ENCODE measurements around the gene RPL13A.

DNA sequence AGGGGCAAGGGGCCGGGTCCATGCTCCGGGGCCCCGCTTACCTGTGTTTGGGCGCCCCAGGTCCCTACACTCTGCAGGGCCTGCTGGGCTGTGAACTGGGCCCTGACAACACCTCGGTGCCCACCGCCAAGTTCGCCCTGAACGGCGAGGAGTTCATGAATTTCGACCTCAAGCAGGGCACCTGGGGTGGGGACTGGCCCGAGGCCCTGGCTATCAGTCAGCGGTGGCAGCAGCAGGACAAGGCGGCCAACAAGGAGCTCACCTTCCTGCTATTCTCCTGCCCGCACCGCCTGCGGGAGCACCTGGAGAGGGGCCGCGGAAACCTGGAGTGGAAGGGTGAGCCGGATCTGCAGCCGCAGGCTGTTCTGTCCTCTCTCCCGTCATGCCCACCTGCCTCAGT lies 26.7 kb downstream of the RPL13A start:
- TF ChIP-seq, protein P1, sequence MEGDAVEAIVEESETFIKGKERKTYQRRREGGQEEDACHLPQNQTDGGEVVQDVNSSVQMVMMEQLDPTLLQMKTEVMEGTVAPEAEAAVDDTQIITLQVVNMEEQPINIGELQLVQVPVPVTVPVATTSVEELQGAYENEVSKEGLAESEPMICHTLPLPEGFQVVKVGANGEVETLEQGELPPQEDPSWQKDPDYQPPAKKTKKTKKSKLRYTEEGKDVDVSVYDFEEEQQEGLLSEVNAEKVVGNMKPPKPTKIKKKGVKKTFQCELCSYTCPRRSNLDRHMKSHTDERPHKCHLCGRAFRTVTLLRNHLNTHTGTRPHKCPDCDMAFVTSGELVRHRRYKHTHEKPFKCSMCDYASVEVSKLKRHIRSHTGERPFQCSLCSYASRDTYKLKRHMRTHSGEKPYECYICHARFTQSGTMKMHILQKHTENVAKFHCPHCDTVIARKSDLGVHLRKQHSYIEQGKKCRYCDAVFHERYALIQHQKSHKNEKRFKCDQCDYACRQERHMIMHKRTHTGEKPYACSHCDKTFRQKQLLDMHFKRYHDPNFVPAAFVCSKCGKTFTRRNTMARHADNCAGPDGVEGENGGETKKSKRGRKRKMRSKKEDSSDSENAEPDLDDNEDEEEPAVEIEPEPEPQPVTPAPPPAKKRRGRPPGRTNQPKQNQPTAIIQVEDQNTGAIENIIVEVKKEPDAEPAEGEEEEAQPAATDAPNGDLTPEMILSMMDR (conservative IDR thresholded peaks at IDR 0.05; ENCODE audit: low read depth in 2 of 2): no peak
- TF ChIP-seq POLR2AphosphoS5 (IDR thresholded peaks at IDR 0.05; ENCODE audit: low read depth): no peak
- TF ChIP-seq, protein P2, sequence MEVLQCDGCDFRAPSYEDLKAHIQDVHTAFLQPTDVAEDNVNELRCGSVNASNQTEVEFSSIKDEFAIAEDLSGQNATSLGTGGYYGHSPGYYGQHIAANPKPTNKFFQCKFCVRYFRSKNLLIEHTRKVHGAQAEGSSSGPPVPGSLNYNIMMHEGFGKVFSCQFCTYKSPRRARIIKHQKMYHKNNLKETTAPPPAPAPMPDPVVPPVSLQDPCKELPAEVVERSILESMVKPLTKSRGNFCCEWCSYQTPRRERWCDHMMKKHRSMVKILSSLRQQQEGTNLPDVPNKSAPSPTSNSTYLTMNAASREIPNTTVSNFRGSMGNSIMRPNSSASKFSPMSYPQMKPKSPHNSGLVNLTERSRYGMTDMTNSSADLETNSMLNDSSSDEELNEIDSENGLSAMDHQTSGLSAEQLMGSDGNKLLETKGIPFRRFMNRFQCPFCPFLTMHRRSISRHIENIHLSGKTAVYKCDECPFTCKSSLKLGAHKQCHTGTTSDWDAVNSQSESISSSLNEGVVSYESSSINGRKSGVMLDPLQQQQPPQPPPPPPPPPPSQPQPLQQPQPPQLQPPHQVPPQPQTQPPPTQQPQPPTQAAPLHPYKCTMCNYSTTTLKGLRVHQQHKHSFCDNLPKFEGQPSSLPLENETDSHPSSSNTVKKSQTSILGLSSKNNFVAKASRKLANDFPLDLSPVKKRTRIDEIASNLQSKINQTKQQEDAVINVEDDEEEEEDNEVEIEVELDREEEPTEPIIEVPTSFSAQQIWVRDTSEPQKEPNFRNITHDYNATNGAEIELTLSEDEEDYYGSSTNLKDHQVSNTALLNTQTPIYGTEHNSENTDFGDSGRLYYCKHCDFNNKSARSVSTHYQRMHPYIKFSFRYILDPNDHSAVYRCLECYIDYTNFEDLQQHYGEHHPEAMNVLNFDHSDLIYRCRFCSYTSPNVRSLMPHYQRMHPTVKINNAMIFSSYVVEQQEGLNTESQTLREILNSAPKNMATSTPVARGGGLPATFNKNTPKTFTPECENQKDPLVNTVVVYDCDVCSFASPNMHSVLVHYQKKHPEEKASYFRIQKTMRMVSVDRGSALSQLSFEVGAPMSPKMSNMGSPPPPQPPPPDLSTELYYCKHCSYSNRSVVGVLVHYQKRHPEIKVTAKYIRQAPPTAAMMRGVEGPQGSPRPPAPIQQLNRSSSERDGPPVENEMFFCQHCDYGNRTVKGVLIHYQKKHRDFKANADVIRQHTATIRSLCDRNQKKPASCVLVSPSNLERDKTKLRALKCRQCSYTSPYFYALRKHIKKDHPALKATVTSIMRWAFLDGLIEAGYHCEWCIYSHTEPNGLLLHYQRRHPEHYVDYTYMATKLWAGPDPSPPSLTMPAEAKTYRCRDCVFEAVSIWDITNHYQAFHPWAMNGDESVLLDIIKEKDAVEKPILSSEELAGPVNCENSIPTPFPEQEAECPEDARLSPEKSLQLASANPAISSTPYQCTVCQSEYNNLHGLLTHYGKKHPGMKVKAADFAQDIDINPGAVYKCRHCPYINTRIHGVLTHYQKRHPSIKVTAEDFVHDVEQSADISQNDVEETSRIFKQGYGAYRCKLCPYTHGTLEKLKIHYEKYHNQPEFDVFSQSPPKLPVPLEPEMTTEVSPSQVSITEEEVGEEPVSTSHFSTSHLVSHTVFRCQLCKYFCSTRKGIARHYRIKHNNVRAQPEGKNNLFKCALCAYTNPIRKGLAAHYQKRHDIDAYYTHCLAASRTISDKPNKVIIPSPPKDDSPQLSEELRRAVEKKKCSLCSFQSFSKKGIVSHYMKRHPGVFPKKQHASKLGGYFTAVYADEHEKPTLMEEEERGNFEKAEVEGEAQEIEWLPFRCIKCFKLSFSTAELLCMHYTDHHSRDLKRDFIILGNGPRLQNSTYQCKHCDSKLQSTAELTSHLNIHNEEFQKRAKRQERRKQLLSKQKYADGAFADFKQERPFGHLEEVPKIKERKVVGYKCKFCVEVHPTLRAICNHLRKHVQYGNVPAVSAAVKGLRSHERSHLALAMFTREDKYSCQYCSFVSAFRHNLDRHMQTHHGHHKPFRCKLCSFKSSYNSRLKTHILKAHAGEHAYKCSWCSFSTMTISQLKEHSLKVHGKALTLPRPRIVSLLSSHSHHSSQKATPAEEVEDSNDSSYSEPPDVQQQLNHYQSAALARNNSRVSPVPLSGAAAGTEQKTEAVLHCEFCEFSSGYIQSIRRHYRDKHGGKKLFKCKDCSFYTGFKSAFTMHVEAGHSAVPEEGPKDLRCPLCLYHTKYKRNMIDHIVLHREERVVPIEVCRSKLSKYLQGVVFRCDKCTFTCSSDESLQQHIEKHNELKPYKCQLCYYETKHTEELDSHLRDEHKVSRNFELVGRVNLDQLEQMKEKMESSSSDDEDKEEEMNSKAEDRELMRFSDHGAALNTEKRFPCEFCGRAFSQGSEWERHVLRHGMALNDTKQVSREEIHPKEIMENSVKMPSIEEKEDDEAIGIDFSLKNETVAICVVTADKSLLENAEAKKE (CRISPR knock-in tag; IDR thresholded peaks at IDR 0.05): no peak
- TF ChIP-seq CREB1 (CRISPR knock-in tag; IDR thresholded peaks at IDR 0.05; ENCODE audit: low read depth): no peak
- no peak for TF ChIP-seq EZH2phosphoT487 (IDR thresholded peaks at IDR 0.05; ENCODE audit: unreplicated experiment)
- TF ChIP-seq, protein P3, sequence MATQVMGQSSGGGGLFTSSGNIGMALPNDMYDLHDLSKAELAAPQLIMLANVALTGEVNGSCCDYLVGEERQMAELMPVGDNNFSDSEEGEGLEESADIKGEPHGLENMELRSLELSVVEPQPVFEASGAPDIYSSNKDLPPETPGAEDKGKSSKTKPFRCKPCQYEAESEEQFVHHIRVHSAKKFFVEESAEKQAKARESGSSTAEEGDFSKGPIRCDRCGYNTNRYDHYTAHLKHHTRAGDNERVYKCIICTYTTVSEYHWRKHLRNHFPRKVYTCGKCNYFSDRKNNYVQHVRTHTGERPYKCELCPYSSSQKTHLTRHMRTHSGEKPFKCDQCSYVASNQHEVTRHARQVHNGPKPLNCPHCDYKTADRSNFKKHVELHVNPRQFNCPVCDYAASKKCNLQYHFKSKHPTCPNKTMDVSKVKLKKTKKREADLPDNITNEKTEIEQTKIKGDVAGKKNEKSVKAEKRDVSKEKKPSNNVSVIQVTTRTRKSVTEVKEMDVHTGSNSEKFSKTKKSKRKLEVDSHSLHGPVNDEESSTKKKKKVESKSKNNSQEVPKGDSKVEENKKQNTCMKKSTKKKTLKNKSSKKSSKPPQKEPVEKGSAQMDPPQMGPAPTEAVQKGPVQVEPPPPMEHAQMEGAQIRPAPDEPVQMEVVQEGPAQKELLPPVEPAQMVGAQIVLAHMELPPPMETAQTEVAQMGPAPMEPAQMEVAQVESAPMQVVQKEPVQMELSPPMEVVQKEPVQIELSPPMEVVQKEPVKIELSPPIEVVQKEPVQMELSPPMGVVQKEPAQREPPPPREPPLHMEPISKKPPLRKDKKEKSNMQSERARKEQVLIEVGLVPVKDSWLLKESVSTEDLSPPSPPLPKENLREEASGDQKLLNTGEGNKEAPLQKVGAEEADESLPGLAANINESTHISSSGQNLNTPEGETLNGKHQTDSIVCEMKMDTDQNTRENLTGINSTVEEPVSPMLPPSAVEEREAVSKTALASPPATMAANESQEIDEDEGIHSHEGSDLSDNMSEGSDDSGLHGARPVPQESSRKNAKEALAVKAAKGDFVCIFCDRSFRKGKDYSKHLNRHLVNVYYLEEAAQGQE (IDR thresholded peaks at IDR 0.05; ENCODE audit: unreplicated experiment): no peak

Measured in GM23338 (cell line).